Stomach (tissue), 4 donors: ENCODE results near the gene ZNF14.

Experiments used
- POLR2A ChIP-seq, 4 donors: fragments of 450-650 bp; IDR thresholded peaks; one replicate each; pipeline ENCODE4 v1.6.1; 2016; ENCODE audit warnings: antibody characterized with exemption in 4 of 4, control low read depth in 2 of 4, mild to moderate bottlenecking in 1 of 4, moderate library complexity in 1 of 4
- TF ChIP-seq, protein P1 (sequence below), 7 experiments: fragments of 450-650 bp in 4 of 7; fragments of 200-600 bp in 3 of 7; sonication (generic) in 3 of 7; IDR thresholded peaks; one replicate each; pipeline ENCODE4 v1.5.1; 2016 to 2019; ENCODE audit warnings: antibody characterized with exemption in 7 of 7, control low read depth in 2 of 7, mild to moderate bottlenecking in 1 of 7

DNA sequence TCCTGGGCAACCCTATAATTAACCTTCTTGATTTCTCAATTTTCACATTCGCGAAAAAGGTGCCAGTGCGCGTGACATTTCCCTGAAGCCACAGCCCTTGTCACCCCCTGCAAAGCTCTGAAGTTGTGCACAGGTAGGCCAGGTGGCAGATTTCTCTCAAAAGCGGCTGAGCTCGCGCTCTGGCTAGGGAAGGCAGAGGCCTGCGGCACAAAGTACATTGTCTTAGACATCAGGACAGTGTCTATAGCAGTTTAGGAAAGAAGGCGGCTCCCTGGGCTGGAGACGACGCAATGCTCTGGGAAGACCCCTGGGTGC is 42.9 kb upstream of the ZNF14 start:
- TF ChIP-seq, protein P1, sequence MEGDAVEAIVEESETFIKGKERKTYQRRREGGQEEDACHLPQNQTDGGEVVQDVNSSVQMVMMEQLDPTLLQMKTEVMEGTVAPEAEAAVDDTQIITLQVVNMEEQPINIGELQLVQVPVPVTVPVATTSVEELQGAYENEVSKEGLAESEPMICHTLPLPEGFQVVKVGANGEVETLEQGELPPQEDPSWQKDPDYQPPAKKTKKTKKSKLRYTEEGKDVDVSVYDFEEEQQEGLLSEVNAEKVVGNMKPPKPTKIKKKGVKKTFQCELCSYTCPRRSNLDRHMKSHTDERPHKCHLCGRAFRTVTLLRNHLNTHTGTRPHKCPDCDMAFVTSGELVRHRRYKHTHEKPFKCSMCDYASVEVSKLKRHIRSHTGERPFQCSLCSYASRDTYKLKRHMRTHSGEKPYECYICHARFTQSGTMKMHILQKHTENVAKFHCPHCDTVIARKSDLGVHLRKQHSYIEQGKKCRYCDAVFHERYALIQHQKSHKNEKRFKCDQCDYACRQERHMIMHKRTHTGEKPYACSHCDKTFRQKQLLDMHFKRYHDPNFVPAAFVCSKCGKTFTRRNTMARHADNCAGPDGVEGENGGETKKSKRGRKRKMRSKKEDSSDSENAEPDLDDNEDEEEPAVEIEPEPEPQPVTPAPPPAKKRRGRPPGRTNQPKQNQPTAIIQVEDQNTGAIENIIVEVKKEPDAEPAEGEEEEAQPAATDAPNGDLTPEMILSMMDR (IDR thresholded peaks at IDR 0.05): no peak
- TF ChIP-seq POLR2A (IDR thresholded peaks at IDR 0.05): no peak
